GM12872 (cell line): ENCODE data around the gene BRF1.
A peak's percentile ranks its signal among the peaks of the same experiment; 100 is the strongest.

Experiments
- CTCF ChIP-seq: IDR thresholded peaks from 3 replicates; pipeline ENCODE4 v1.5.1; 2011; ENCODE audit warnings: low read depth, mild to moderate bottlenecking, low read length, moderate library complexity; ENCODE audit not compliant: insufficient read depth

Gene BRF1

DNA sequence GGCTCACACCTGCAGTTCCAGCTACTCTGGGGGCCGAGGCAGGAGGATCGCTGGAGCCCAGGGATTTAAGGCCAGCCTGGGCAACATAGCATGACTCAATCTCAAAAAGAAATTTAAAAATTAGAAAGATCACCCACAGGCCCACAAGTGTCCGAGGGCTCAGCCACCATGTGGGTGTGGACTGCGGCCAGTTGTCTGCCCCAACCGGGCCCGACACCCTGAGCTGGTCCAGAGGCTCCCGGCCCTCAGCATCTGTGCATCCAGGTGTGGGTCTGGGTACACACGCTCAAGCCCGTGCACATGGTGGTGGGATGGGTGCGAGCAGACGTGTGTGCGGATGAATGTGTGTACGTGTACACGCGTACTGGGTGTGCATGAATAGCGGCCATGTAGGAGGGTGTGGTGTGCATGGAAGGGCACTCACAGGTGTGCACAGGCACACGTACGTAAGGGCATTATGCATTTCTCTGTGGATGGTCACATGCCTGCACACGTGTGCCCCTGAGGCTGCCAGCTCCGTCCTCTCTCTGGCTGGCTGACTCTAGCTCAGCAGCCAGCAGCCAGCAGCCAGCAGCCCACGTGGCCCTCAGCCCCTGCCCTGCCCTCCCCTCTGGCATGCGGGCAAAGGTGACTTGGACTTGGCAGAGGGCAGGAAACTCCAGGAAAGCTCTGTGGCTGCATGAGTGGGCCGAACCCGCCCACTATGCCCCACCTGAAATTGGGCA, 96.4 kb downstream of the BRF1 start:
- TF ChIP-seq CTCF = no peak

DNA sequence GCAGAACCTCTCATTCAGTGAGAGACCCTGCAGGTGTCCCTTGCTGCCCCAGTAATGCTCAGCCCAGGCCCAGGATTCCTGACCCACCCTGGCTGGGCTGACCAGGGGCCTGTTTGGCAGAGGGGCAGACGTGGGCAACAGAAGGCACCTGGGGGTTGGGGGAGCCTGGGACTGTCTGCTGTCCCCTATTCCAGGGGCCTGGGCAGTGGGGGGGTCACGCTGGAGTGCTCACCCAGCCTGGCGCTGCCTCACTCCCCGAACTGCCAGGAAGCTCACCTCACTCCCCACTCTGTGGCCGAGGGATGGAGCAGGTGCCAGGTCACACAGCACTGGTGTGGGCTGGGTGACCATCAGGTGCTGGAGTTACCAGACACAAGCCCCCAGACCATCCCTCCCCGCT, 97.1 kb downstream of the BRF1 start:
- TF ChIP-seq CTCF = no peak

DNA sequence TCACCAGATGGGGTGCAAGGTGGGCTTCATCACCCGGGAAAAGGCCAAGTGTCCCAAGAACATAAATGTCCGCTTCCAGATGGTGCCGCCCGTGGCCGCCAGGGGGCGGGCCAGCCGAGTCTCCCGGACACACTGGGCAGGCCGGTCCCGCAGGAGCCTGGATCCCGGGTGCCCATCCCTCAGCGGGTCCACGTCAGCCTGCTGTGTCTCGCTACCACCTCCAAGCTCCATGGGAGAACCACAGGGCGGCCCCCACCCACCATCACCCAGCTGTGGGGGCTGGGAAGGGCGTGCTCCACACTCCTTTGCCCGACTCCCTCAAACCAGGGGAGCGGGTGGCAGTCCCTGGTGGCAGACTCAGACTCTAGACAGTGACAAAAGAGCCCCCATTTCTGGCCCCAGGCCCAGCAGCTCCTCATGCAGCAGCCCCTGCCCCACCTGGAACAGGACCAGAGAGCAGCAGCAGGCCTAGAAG, 97.7 kb downstream of the BRF1 start:
- TF ChIP-seq CTCF = peak; percentile 89

DNA sequence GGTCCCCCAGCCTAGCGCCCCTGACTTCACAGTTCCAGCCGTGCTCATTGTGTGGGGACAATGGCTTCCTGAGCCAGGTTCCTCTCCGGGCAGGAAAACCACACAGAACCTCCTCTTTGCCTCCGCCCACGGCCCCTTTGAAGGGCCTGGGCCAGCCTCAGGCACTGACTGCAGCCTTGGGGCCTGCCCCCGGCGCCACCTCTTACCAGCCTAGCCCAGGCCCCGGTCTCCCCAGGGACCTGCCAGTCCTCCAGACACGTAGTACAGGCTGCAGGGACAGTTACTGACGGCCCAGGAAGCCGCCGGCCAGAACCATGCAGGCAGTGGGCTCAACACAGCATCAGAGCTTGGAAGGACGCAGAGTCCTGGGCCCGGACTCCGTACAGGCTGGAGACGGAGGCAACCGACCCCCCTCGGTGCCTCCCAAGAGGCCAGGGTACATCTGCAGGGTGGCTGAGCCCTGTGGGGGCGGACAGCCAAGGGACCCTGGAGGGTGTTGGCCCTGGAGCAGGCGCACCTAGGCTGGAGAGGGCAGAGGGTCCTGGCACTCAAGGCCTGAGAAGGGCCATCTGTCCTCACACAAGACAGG, 98.8 kb downstream of the BRF1 start:
- TF ChIP-seq CTCF = no peak

DNA sequence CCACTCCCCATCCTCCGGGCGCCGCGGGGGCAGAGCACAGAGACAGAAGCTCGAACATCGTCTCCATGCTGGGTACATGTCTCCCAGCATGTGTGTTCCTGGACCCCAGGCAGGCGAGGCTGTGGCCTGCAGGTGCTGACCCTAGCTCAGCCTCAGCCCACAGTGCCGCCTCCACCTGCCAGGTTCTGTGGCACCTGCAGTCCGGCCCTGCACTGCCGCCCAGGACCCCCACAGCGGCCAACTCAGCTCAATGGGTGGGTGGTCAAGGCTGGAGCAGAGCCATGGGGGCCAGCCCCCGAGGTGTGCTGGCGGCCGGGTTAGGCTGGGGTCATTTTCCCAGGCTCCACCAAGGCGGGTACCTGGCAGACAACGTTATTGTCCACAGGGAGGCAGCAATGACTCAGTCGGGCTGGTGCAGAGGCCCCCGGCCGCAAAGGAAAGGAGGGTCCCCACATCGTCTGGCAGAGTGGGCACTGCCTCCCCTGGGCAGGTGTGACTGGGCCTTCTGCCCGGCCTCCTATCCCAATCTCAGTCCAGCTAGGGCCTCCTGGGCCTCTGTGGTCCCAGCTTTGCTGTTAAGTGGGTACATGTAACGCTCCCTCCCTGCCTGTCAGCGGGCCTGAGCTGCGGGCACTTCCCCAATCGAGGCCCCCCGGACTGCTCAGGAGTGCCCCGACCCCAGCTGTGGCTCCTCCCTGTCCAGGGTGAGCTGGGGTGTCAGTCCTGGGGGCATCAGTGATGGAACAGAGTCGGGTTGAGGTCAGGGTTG, 99.5 kb downstream of the BRF1 start:
- TF ChIP-seq CTCF = peak; percentile 30; the same call in 2 of the 3 replicates

- TF ChIP-seq CTCF = no peak
These were observed 100.2 kb downstream of the BRF1 start for GRCh38 chr14:105200641-105201040.

GRCh38 chr14:105200074-105200473, 100.7 kb downstream of the BRF1 start:
- no peak; the same call in 2 of the 3 replicates for TF ChIP-seq CTCF
